Heart right ventricle (tissue), 16 donors: ENCODE results near the gene SYCP2. TPM values are rescaled to one million over a fixed set of nuclear protein-coding genes. Genes with fewer than 3 reads are reported as not detected.
A peak's percentile ranks its signal among the peaks of the same experiment; 100 is the strongest.

ENCODE experiments used
- ATAC-seq, 8 donors: fragments of 200-7000 bp; cut with Tn5 transposase; one replicate each; pipeline ENCODE4 v1.9.1; 2020; ENCODE audit warnings: mild to moderate bottlenecking in 8 of 8, moderate library complexity in 8 of 8, moderate number of reproducible peaks in 1 of 8
- DNase-seq, 2 donors: peaks; one replicate each; pipeline ENCODE4 v3.0.0-alpha.2; 2020
- H3K27ac ChIP-seq, 10 donors: fragments of 200-600 bp; sonication (generic) in 2 of 10; one replicate each; pipeline versions ENCODE4 v1.5.0 to v1.8.0; 2020 to 2022; ENCODE audit warnings: mild to moderate bottlenecking in 3 of 10
- H3K27me3 ChIP-seq, 7 donors: fragments of 200-600 bp; one replicate each; pipeline ENCODE4 v1.8.0; 2021 to 2022; ENCODE audit warnings: mild to moderate bottlenecking in 2 of 7
- H3K36me3 ChIP-seq, 9 donors: fragments of 200-600 bp; sonication (generic) in 1 of 9; one replicate each; pipeline versions ENCODE4 v1.5.0 to v1.8.0; 2020 to 2022; ENCODE audit warnings: mild to moderate bottlenecking in 2 of 9
- H3K4me1 ChIP-seq, 9 donors: fragments of 200-600 bp; sonication (generic) in 1 of 9; one replicate each; pipeline versions ENCODE4 v1.5.0 to v1.8.0; 2020 to 2022; ENCODE audit warnings: mild to moderate bottlenecking in 4 of 9
- H3K4me3 ChIP-seq, 10 donors: fragments of 200-600 bp; sonication (generic) in 2 of 10; one replicate each; pipeline versions ENCODE4 v1.5.0 to v1.8.0; 2020 to 2022; ENCODE audit warnings: mild to moderate bottlenecking in 7 of 10, moderate library complexity in 2 of 10
- H3K9me3 ChIP-seq, 11 donors: fragments of 200-600 bp in 10 of 11; sonication (generic) in 2 of 11; one replicate each; pipeline versions ENCODE4 v1.5.0 to v1.8.0; 2013 to 2022; ENCODE audit warnings: mild to moderate bottlenecking in 2 of 11, control low read depth in 1 of 11, moderate library complexity in 1 of 11
- CTCF ChIP-seq, 9 donors: fragments of 200-600 bp; sonication (generic) in 2 of 9; IDR thresholded peaks; one replicate each; pipeline versions ENCODE4 v1.5.0 to v1.8.0; 2021 to 2022; ENCODE audit warnings: antibody characterized with exemption in 9 of 9, mild to moderate bottlenecking in 5 of 9, moderate library complexity in 1 of 9
- WGBS, 2 donors: extraction: QIAGEN DNeasy Blood & Tissue Kit; methylation state at CpG; one replicate each; pipeline ENCODE4 v1.1.7; 2013; ENCODE audit warnings: inconsistent platforms in 1 of 2; 5-methylcytosine and 5-hydroxymethylcytosine counted together
- intact Hi-C, 10 donors: fragments of 100-400 bp; cut with DNase I; formaldehyde crosslinking; loops; one replicate each; pipeline versions ENCODE4 v1.11.1 to v1.14.2; 2022
- polyA plus RNA-seq, 2 donors: library from polyadenylated mRNA; stranded (reverse); fragments of 200-250 nt; gene quantifications; one replicate each; pipeline ENCODE4 v1.2.3, GENCODE V29; 2013
- total RNA-seq, 10 donors: library from RNA; stranded (reverse); fragmentation: NEBNext Ultra II Directional in 3 of 10; extraction: Animal tissue kit (Norgen Biotek cat#: 25700) in 3 of 10; gene quantifications; one replicate each; pipeline versions ENCODE4 v1.2.1 to v1.2.4, GENCODE V29; 2021 to 2023
- donor health status: Arrhythmogenic right ventricular cardiomyopathy.
- donor health status: ischemic (EF 13 %, LVEDD 7.1; RV severe dilation, severe dysfunction).
- donor health status: healthy with polysubstance abuse.
- donor health status: DM: no; HTN: yes; CAD: no.
- donor health status: DM: no; HTN: no; CAD: no.
- donor health status: ischemic (EF 25% LVEDD 6.9; RV normal size, moderate dysfunction).
- donor health status: ischemic (EF 25% LVEDD 5.7; RV mildly dilated, moderate dysfunction).
- donor health status: healthy.
- donor health status: DM: yes; HTN: yes; CAD: no.
- donor health status: Ischemic cardiomyopathy.
- donor health status: ischemic (EF 35%, LVEDD 5.7; RV mildly dilated, moderate dysfunction).
- donor health status: nonischemic (EF 11% LVEDD 7.7; RV severe dilation, severe dysfunction).
- donor health status: DM: yes; HTN: yes; CAD: no.
- donor health status: PGD.
- donor health status: ischemic (EF 29% LVEDD 5.4; RV normal size, mild dysfunction).
- donor health status: nonischemic (EF 23%, LVEDD 6.1; RV moderate dilation, normal function).

SYCP2 gene
- total and polyA plus RNA-seq, 12 donors, result 0.45 to 7.5 (median 0.93) TPM

GRCh38 chr20:59944726-59945125, 11.3 kb upstream of the SYCP2 start:
- peaks cover 0 to 55% (median 24%) of the 10 kb centered on the region in 9 donors for H3K36me3 ChIP-seq
- peaks cover 5 to 71% (median 51%) of the 10 kb centered on the region in 9 donors for H3K4me1 ChIP-seq
- DNase-seq, result no peak
- intact Hi-C loops, result loop anchor here in 5 of 10 donors (5.0 to 10.0 kb wide), 5 partner anchors 90 to 1298 kb away; no protein-coding TSS in a partner anchor
- ATAC-seq, result no peak
- H3K27me3 ChIP-seq, result no peaks in the 10 kb centered on the region
- H3K27ac ChIP-seq, result peak overlapping the region in 1 of 10 donors; percentile 10
- no peak for TF ChIP-seq CTCF (IDR thresholded peaks at IDR 0.05)
- 76 to 78% methylated on average over 7 of the region's 7 CpGs for WGBS, 2 donors
- no peaks in the 10 kb centered on the region for H3K9me3 ChIP-seq
- no peak overlapping the region for H3K4me3 ChIP-seq

GRCh38 chr20:59942245-59942644, 8.8 kb upstream of the SYCP2 start:
- no peaks in the 10 kb centered on the region for H3K27me3 ChIP-seq
- H3K36me3 ChIP-seq, result peaks cover 0 to 50% (median 24%) of the 10 kb centered on the region in 9 donors
- intact Hi-C loops, result loop anchor here in 3 of 10 donors (5.0 to 10.0 kb wide), 2 partner anchors 93 to 105 kb away; no protein-coding TSS in a partner anchor
- 75 to 82% methylated on average over 2 of the region's 2 CpGs for WGBS, 2 donors
- ATAC-seq, result no peak
- DNase-seq, result no peak
- peak overlapping the region in 3 of 10 donors; percentile 95 to 97 (median 96) for H3K27ac ChIP-seq
- peak overlapping the region in 1 of 10 donors; percentile 74 for H3K4me3 ChIP-seq
- no peak for TF ChIP-seq CTCF (IDR thresholded peaks at IDR 0.05)
- H3K9me3 ChIP-seq, result no peaks in the 10 kb centered on the region
- H3K4me1 ChIP-seq, result peaks cover 9 to 72% (median 59%) of the 10 kb centered on the region in 9 donors

- H3K9me3 ChIP-seq, result no peaks in the 10 kb centered on the region
- DNase-seq, result no peak
- H3K4me1 ChIP-seq, result peaks cover 9 to 73% (median 66%) of the 10 kb centered on the region in 9 donors
- no peak for TF ChIP-seq CTCF (IDR thresholded peaks at IDR 0.05)
- peaks cover 0 to 42% (median 24%) of the 10 kb centered on the region in 9 donors for H3K36me3 ChIP-seq
- ATAC-seq, result no peak
- peak overlapping the region; percentile 82 to 100 (median 96) for H3K27ac ChIP-seq
- intact Hi-C loops, result loop anchor here in 3 of 10 donors (5.0 to 10.0 kb wide), 2 partner anchors 94 to 106 kb away; no protein-coding TSS in a partner anchor
- no peaks in the 10 kb centered on the region for H3K27me3 ChIP-seq
- H3K4me3 ChIP-seq, result peak overlapping the region; percentile 58 to 86 (median 76)
- 1% methylated on average over 4 of the region's 4 CpGs for WGBS, 2 donors
Observed at GRCh38 chr20:59940956-59941294, 7.5 kb upstream of the SYCP2 start.

GRCh38 chr20:59940129-59940955, 6.9 kb upstream of the SYCP2 start, which contains the start of the genes FAM217B and PPP1R3D:
FAM217B (plus strand) TSS chr20:59940389; CDS start chr20:59943944, 3,555 bp downstream.
PPP1R3D (minus strand) TSS chr20:59940305; CDS start chr20:59939931, 374 bp downstream.
- TF ChIP-seq CTCF (IDR thresholded peaks at IDR 0.05), result peak in 6 of 9 donors; percentile 1 to 49 (median 29)
- Histone ChIP-seq H3K9me3 (no peaks in the 10 kb centered on the region), H3K4me1 (peaks cover 9 to 73% (median 66%) of the 10 kb centered on the region in 9 donors), H3K4me3 (peak within 1 kb of the TSS; percentile 58 to 86 (median 76)), H3K27ac (peak within 1 kb of the TSS; percentile 82 to 100 (median 96)), H3K27me3 (no peaks in the 10 kb centered on the region), H3K36me3 (peaks cover 0 to 39% (median 24%) of the 10 kb centered on the region in 9 donors)
- ATAC-seq, result peak; percentile 94 to 97 (median 96)
- WGBS, 2 donors, result 1% methylated on average over 49 to 57 of the region's 57 CpGs
- intact Hi-C loops, result loop anchor here in 3 of 10 donors (5.0 to 10.0 kb wide), 2 partner anchors 94 to 107 kb away; no protein-coding TSS in a partner anchor
- peak; percentile 98 for DNase-seq
